ENCODE results near the gene B4GALT5.

B4GALT5 gene

GRCh38 chr20:49675368-49676151, 38.1 kb downstream of the B4GALT5 start:
- Histone ChIP-seq H2AFZ (ENCODE audit: low read depth) (no peak overlapping the region), H4K20me1 (ENCODE audit: insufficient read depth) (peaks cover 6% of the 10 kb centered on the region; the same call in 1 of the 2 replicates), H3K4me3 (IDR thresholded peaks at IDR 0.05; ENCODE audit: insufficient read depth, low read depth, low read length) (no peak overlapping the region), H3K27ac (no peak overlapping the region), H3K27me3 (ENCODE audit: insufficient read depth, low read depth) (peaks cover 3% of the 10 kb centered on the region; the same call in 1 of the 2 replicates), H3K4me2 (peak overlapping the region; percentile 85; the same call in 1 of the 2 replicates), H3K9ac (no peak overlapping the region), H3K36me3 (ENCODE audit: insufficient read depth) (no peaks in the 10 kb centered on the region), H3K79me2 (ENCODE audit: insufficient read depth, low read depth) (peaks cover 55% of the 10 kb centered on the region; the same call in 1 of the 2 replicates), H3K4me1 (ENCODE audit: low read depth, poor library complexity, severe bottlenecking) (peaks cover 94% of the 10 kb centered on the region)
- TF ChIP-seq CTCF (conservative IDR thresholded peaks at IDR 0.05; ENCODE audit: low read depth, low read length): no peak

GRCh38 chr20:49674383-49675352, 39.0 kb downstream of the B4GALT5 start:
- Histone ChIP-seq H3K36me3 (ENCODE audit: insufficient read depth) (no peaks in the 10 kb centered on the region), H3K4me1 (ENCODE audit: low read depth, poor library complexity, severe bottlenecking) (peaks cover 94% of the 10 kb centered on the region), H3K27ac (no peak overlapping the region), H3K4me3 (IDR thresholded peaks at IDR 0.05; ENCODE audit: insufficient read depth, low read depth, low read length) (no peak overlapping the region), H4K20me1 (ENCODE audit: insufficient read depth) (peaks cover 6% of the 10 kb centered on the region; the same call in 1 of the 2 replicates), H3K27me3 (ENCODE audit: insufficient read depth, low read depth) (peaks cover 3% of the 10 kb centered on the region; the same call in 1 of the 2 replicates), H3K9ac (no peak overlapping the region), H2AFZ (ENCODE audit: low read depth) (no peak overlapping the region), H3K79me2 (ENCODE audit: insufficient read depth, low read depth) (peaks cover 55% of the 10 kb centered on the region; the same call in 1 of the 2 replicates), H3K4me2 (0 out of 2 replicates have a peak overlapping the region, but pooled peaks have one; percentile 4)
- no peak for TF ChIP-seq CTCF (conservative IDR thresholded peaks at IDR 0.05; ENCODE audit: low read depth, low read length)

GRCh38 chr20:49672096-49672664, 41.5 kb downstream of the B4GALT5 start:
- TF ChIP-seq CTCF (conservative IDR thresholded peaks at IDR 0.05; ENCODE audit: low read depth, low read length): no peak
- Histone ChIP-seq H3K36me3 (ENCODE audit: insufficient read depth) (no peaks in the 10 kb centered on the region), H3K27me3 (ENCODE audit: insufficient read depth, low read depth) (peaks cover 3% of the 10 kb centered on the region; the same call in 1 of the 2 replicates), H3K79me2 (ENCODE audit: insufficient read depth, low read depth) (peaks cover 71% of the 10 kb centered on the region; the same call in 1 of the 2 replicates), H4K20me1 (ENCODE audit: insufficient read depth) (peaks cover 6% of the 10 kb centered on the region; the same call in 1 of the 2 replicates), H3K27ac (no peak overlapping the region), H2AFZ (ENCODE audit: low read depth) (no peak overlapping the region), H3K9ac (no peak overlapping the region), H3K4me1 (ENCODE audit: low read depth, poor library complexity, severe bottlenecking) (peaks cover 88% of the 10 kb centered on the region), H3K4me2 (peak overlapping the region; percentile 93), H3K4me3 (IDR thresholded peaks at IDR 0.05; ENCODE audit: insufficient read depth, low read depth, low read length) (no peak overlapping the region)

GRCh38 chr20:49671433-49671832, 42.2 kb downstream of the B4GALT5 start:
- no peak overlapping the region for H2AFZ ChIP-seq (ENCODE audit: low read depth)
- peaks cover 3% of the 10 kb centered on the region; the same call in 1 of the 2 replicates for H3K27me3 ChIP-seq (ENCODE audit: insufficient read depth, low read depth)
- H4K20me1 ChIP-seq (ENCODE audit: insufficient read depth): peaks cover 6% of the 10 kb centered on the region; the same call in 1 of the 2 replicates
- no peak overlapping the region for H3K9ac ChIP-seq
- no peak overlapping the region for H3K4me3 ChIP-seq (IDR thresholded peaks at IDR 0.05; ENCODE audit: insufficient read depth, low read depth, low read length)
- peaks cover 80% of the 10 kb centered on the region for H3K4me1 ChIP-seq (ENCODE audit: low read depth, poor library complexity, severe bottlenecking)
- H3K36me3 ChIP-seq (ENCODE audit: insufficient read depth): no peaks in the 10 kb centered on the region
- TF ChIP-seq CTCF (conservative IDR thresholded peaks at IDR 0.05; ENCODE audit: low read depth, low read length): no peak
- H3K79me2 ChIP-seq (ENCODE audit: insufficient read depth, low read depth): peaks cover 70% of the 10 kb centered on the region; the same call in 1 of the 2 replicates
- peak overlapping the region; percentile 93; the same call in 1 of the 2 replicates for H3K4me2 ChIP-seq
- no peak overlapping the region for H3K27ac ChIP-seq

All from KMS-11 (cell line).